HTR-8/SVneo (cell line): ENCODE data around the gene PSEN1.

ENCODE experiments used
- DNase-seq: peaks from one replicate; pipeline ENCODE4 v3.0.0; 2011; ENCODE audit warnings: low spot score, mixed read lengths; ENCODE audit not compliant: insufficient read length
- FAIRE-seq: peaks from 2 replicates; lab custom pipeline; 2011; peaks lifted over from hg19 to GRCh38; lab: Jason Lieb, UNC

PSEN1 gene

DNA sequence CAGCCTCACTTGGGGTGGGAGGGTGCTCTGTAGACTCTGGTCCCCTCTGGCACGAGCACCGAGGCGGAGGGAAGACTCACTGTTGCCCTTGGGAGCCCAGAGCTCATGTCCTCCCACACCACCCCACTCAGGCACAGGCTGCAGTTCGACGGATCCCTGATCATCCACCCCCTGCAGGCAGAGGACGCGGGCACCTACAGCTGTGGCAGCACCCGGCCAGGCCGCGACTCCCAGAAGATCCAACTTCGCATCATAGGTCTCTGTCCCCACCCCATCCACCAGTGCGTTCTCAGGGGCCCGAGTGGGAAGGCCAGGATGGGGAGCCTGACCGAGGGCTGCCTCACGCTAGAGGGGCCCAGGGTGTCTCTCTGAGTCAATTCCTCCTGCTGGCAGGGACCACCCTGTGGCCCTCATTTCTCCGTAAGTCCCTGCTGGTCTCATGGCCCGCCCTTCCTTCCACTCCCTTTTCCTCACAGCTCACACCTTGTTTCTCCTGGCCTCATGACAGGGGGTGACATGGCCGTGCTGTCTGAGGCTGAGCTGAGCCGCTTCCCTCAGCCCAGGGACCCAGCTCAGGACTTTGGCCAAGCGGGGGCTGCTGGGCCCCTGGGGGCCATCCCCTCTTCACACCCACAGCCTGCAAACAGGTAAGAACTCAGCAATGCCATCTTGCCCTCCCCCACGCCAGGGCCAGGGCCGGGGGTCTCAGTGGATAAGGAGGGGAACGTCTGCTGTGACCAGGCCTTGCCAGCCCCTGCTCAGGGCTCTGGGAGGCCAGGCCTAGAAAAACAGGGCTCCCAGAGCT, 128.0 kb downstream of the PSEN1 start:
- peak; percentile 69 for FAIRE-seq

GRCh38 chr14:73264885-73265720, 128.8 kb downstream of the PSEN1 start:
- FAIRE-seq (peak; percentile 67), DNase-seq (no peak)

More for the DNA sequence above, 128.0 kb downstream of the PSEN1 start:
- no peak for DNase-seq

DNA sequence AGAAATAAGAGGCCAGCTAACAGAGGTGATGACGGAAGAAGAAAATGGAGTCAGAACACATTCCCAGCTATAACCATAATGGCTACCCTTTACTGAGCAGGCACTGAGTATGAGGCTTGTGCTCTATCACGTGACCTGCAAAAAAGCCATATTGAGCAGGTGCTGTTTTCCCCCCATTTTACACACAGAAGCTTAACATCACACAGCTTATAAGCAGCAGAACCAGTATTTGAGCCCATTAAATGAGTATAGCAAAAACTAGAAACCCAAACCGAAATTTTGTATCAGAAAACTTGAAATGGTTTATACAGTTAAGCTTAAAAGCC, 129.4 kb downstream of the PSEN1 start:
- no peak for DNase-seq

DNA sequence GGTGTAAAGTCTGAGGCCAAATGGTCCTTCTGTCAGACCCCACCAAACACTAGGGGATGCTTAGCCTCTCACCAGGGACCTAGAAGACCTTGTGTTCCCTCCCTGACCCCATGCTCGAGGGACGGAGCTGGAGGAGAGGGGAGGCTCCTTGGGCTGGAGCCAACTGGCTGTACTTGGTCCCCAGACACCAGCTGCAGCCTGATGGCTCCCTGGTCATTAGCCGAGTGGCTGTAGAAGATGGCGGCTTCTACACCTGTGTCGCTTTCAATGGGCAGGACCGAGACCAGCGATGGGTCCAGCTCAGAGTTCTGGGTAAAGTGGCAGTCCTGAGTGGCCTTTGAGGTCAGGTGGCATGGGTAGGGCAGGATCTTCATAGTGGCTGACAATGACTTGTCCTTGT, 130.0 kb downstream of the PSEN1 start:
- DNase-seq (no peak), FAIRE-seq (peak; percentile 26)

More for the DNA sequence above, 129.4 kb downstream of the PSEN1 start:
- no peak for FAIRE-seq

DNA sequence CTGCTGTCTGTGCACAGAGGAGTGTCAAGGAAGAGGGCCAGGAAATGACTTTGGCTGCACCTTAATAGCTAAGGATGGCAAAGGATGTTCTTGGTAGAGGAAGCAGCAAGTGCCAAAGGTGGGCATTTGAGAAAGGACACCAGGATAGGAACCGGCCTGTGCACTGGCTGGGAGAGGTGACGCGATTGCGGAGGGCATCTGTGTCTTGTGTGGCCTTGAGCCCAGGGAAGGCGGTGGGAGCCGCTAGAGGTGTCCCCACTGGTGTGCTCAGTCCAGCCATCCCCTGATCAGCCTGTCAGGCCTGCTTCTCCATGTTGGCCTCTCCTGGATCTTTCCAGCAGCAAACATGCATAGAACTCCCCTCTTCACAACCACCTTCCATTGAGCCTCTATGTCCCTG, 131.2 kb downstream of the PSEN1 start:
- no peak for DNase-seq
- no peak for FAIRE-seq

DNA sequence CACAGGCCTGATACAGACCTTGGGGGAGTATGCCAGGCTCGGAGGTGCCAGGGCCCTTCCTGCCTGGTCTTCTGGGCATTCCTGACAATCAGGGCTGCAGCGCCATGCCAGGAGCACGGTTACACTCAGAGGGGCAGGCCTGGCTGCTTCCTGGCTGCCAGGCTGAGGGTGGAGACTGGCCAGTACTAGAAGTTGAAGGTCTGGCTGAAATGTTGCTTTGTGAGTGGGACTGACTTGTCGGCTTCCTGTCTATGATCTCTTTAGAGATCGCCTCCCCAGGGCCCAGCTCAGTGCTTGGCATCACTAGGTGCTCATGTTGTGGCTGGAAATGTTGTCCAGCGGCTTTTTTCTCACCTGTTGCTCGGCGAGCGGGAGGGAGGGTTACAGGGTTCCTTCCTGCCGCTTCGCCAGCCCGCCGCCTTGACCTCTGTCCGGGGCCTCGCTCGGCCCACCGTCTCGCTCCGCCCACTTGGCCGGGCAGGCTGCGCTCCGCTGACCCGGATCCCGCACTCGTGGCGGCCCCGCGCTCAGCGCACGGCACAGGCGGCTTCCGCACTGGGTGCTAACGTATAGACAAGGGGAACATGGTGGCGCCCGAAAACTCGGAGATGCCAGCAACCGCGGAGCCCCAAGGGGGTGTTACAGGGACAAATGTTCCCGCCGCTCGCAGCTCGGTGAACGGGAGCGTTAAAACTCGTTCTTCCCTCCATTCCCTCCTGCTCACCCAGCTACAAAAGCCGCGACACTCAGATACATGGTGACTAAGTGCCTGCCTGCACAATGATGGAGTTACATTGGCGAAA, 133.6 kb downstream of the PSEN1 start:
- FAIRE-seq (peak; percentile 20), DNase-seq (no peak)

DNA sequence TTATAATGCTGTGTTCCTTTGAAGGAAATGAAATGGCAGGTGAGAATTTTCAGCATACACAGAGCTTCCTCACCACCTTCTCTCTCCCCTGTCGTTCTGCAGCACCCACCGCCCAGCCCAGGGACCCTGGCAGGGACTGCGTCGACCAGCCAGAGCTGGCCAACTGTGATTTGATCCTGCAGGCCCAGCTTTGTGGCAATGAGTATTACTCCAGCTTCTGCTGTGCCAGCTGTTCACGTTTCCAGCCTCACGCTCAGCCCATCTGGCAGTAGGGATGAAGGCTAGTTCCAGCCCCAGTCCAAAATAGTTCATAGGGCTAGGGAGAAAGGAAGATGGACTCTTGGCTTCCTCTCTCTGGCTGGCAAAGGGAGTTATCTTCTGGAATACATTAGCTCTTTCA, 136.1 kb downstream of the PSEN1 start:
- DNase-seq (no peak), FAIRE-seq (peak; percentile 76)
